HCT116 (cell line): Measurements from ENCODE around the gene CES3. TPM values are rescaled to one million over a fixed set of nuclear protein-coding genes. Genes with fewer than 3 reads are reported as not detected.

ENCODE experiments used
- ATAC-seq: fragments of 200-7000 bp; cut with Tn5 transposase; 2 replicates; pipeline ENCODE4 v1.9.1; 2020; ENCODE audit warnings: mild to moderate bottlenecking, moderate library complexity
- BruUV-seq: library from RNA; stranded (reverse); fragments of 400-500 nt; replicated peaks from 2 replicates; lab custom pipeline; 2021; lab: Mats Ljungman, UMichigan
- CTCF ChIA-PET: fragments of 300-600 bp; sonication (Branson Sonifier 250); formaldehyde crosslinking; loops from one replicate; lab custom pipeline; 2021; ENCODE audit warnings: antibody characterized with exemption; lab: Charles Lee
- POLR2A ChIA-PET: fragments of 300-600, 350-600 bp; sonication (Branson Sonifier 250); formaldehyde crosslinking; loops from one replicate; lab custom pipeline; 2021; ENCODE audit warnings: antibody characterized with exemption; lab: Charles Lee
- RAD21 ChIA-PET, 2 experiments: fragments of 300-600 bp; sonication (Branson Sonifier 250); formaldehyde crosslinking; loops; one replicate each; lab custom pipeline; 2023; ENCODE audit warnings: low total read pairs in 2 of 2; ENCODE audit not compliant: uncharacterized antibody in 2 of 2, unreplicated experiment in 2 of 2, low non-redundant PET in 1 of 2; lab: Charles Lee
- DNase-seq: peaks from one replicate; pipeline ENCODE4 v3.0.0-alpha.2; 2010; ENCODE audit warnings: low read depth, low spot score
- H2AFZ ChIP-seq: fragments of 200-600 bp; shearing (Covaris generic), sonication (generic); 2 replicates; pipeline ENCODE4 v1.6.1; 2017; ENCODE audit warnings: low read depth, mixed run types, mixed read lengths, antibody characterized with exemption, low read length; ENCODE audit not compliant: poor library complexity, severe bottlenecking
- H3K27ac ChIP-seq: 2 replicates; pipeline ENCODE4 v1.5.1; 2012; ENCODE audit warnings: low read depth, low read length
- H3K27me3 ChIP-seq: fragments of 200-600 bp; sonication (generic); 2 replicates; pipeline ENCODE4 v1.6.1; 2016; ENCODE audit warnings: mixed run types, low read length, mixed read lengths; ENCODE audit not compliant: insufficient read depth
- H3K36me3 ChIP-seq, 2 experiments: fragments of 200-500 bp in 1 of 2; fragments of 200-600 bp in 1 of 2; sonication (Bioruptor generic) in 1 of 2; sonication (generic) in 1 of 2; 2 replicates each; pipeline versions ENCODE4 v1.5.1 to v1.6.1; 2014 to 2016; ENCODE audit warnings: low read length in 2 of 2, inconsistent platforms in 1 of 2, mixed read lengths in 1 of 2, mixed run types in 1 of 2; ENCODE audit not compliant: insufficient read depth in 2 of 2, control insufficient read depth in 1 of 2
- H3K4me1 ChIP-seq, 2 experiments: fragments of 200-600 bp in 1 of 2; sonication (generic) in 1 of 2; 2 replicates each; pipeline versions ENCODE4 v1.5.1 to v1.6.1; 2012 to 2017; ENCODE audit warnings: low read length in 2 of 2, inconsistent platforms in 1 of 2, mild to moderate bottlenecking in 1 of 2, mixed read lengths in 1 of 2, mixed run types in 1 of 2, moderate library complexity in 1 of 2; ENCODE audit not compliant: insufficient read depth in 2 of 2, control insufficient read depth in 1 of 2
- H3K4me2 ChIP-seq: fragments of 200-600 bp; sonication (generic); 2 replicates; pipeline ENCODE4 v1.6.1; 2017; ENCODE audit warnings: mixed run types, low read length, mixed read lengths
- H3K4me3 ChIP-seq, 2 experiments: fragments of 200-600 bp in 1 of 2; sonication (generic) in 1 of 2; replicated peaks in 1 of 2; 2 replicates each; pipeline ENCODE4 v1.5.1; 2011 to 2016; ENCODE audit warnings: low read length in 2 of 2, control low read depth in 1 of 2, low read depth in 1 of 2, mild to moderate bottlenecking in 1 of 2, mixed read lengths in 1 of 2, mixed run types in 1 of 2
- H3K79me2 ChIP-seq: fragments of 200-600 bp; sonication (generic); 2 replicates; pipeline ENCODE4 v1.6.1; 2017; ENCODE audit warnings: mild to moderate bottlenecking, mixed run types, low read length, moderate library complexity, mixed read lengths; ENCODE audit not compliant: insufficient read depth
- H3K9ac ChIP-seq: fragments of 200-600 bp; sonication (generic); 2 replicates; pipeline ENCODE4 v1.6.1; 2016; ENCODE audit warnings: low read length, mixed read lengths
- H3K9me2 ChIP-seq: fragments of 200-600 bp; sonication (generic), shearing (Covaris generic); 2 replicates; pipeline ENCODE4 v1.6.1; 2017; ENCODE audit warnings: mixed run types, mild to moderate bottlenecking, moderate library complexity; ENCODE audit not compliant: insufficient read depth
- H3K9me3 ChIP-seq, 2 experiments: fragments of 200-500 bp in 1 of 2; fragments of 200-600 bp in 1 of 2; sonication (Bioruptor generic) in 1 of 2; sonication (generic) in 1 of 2; 2 replicates each; pipeline ENCODE4 v1.6.1; 2014 to 2017; ENCODE audit warnings: low read length in 2 of 2, mixed read lengths in 2 of 2, inconsistent platforms in 1 of 2, low read depth in 1 of 2, mild to moderate bottlenecking in 1 of 2, mixed run types in 1 of 2, moderate library complexity in 1 of 2; ENCODE audit not compliant: control insufficient read depth in 1 of 2, insufficient read depth in 1 of 2
- H4K20me1 ChIP-seq: fragments of 200-600 bp; sonication (generic), shearing (Covaris generic); 2 replicates; pipeline ENCODE4 v1.6.1; 2017; ENCODE audit warnings: mixed run types, mild to moderate bottlenecking, moderate library complexity; ENCODE audit not compliant: insufficient read depth
- ELF1 ChIP-seq: IDR thresholded peaks from 2 replicates; pipeline ENCODE4 v1.6.1; 2012; ENCODE audit warnings: low read depth, borderline replicate concordance
- EZH2 ChIP-seq: fragments of 200-600 bp; sonication (generic); IDR thresholded peaks from 2 replicates; pipeline ENCODE4 v1.6.1; 2017; ENCODE audit warnings: antibody characterized with exemption, mixed run types
- FOSL1 ChIP-seq: IDR thresholded peaks from 2 replicates; pipeline ENCODE4 v1.6.1; 2012; ENCODE audit warnings: low read depth
- JUND ChIP-seq: IDR thresholded peaks from 2 replicates; pipeline ENCODE4 v1.6.1; 2012
- POLR2A ChIP-seq: IDR thresholded peaks from 2 replicates; pipeline ENCODE4 v1.7.0; 2011; ENCODE audit warnings: borderline replicate concordance; ENCODE audit not compliant: insufficient read depth, insufficient read length; ENCODE audit errors: extremely low read depth
- POLR2AphosphoS5 ChIP-seq: IDR thresholded peaks from 2 replicates; pipeline ENCODE4 v1.6.1; 2011; ENCODE audit warnings: mild to moderate bottlenecking, low read depth, low read length, moderate library complexity
- RAD21 ChIP-seq: IDR thresholded peaks from 2 replicates; pipeline ENCODE4 v1.6.1; 2012; ENCODE audit warnings: low read depth, mild to moderate bottlenecking
- SIN3A ChIP-seq: IDR thresholded peaks from 2 replicates; pipeline ENCODE4 v1.6.1; 2012; ENCODE audit warnings: low read depth
- TCF7L2 ChIP-seq: IDR thresholded peaks from 2 replicates; pipeline ENCODE4 v1.7.0; 2011; ENCODE audit warnings: borderline replicate concordance, inconsistent platforms; ENCODE audit not compliant: insufficient read depth, insufficient read length; ENCODE audit errors: extremely low read depth
- YY1 ChIP-seq: IDR thresholded peaks from 2 replicates; pipeline ENCODE4 v1.6.1; 2011; ENCODE audit warnings: low read length, low read depth, moderate library complexity, mild to moderate bottlenecking; ENCODE audit not compliant: insufficient replicate concordance; ENCODE audit errors: extremely low read depth
- ZBTB33 ChIP-seq: IDR thresholded peaks from 2 replicates; pipeline ENCODE4 v1.6.1; 2011; ENCODE audit warnings: mild to moderate bottlenecking, low read length, moderate library complexity; ENCODE audit not compliant: insufficient replicate concordance; ENCODE audit errors: extremely low read depth
- ZFX ChIP-seq: fragments of 450-650 bp; IDR thresholded peaks from 2 replicates; pipeline ENCODE4 v1.6.1; 2017
- intact Hi-C: fragments of 100-400 bp; cut with micrococcal nuclease; formaldehyde crosslinking; loops from 2 replicates; pipeline ENCODE4 v1.10.0; 2022
- total RNA-seq: library from RNA; stranded (reverse); gene quantifications from one replicate; pipeline ENCODE4 v1.2.1, GENCODE V29; 2021; ENCODE audit not compliant: unreplicated experiment
- TF ChIP-seq, protein P1 (sequence below), 3 experiments: fragments of 200-600 bp in 1 of 3; sonication (generic) in 1 of 3; IDR thresholded peaks in 2 of 3; conservative IDR thresholded peaks in 1 of 3; 2 replicates each; pipeline ENCODE4 v1.5.1; 2012 to 2017; ENCODE audit warnings: low read depth in 2 of 3, low read length in 2 of 3, antibody characterized with exemption in 1 of 3, borderline replicate concordance in 1 of 3, control low read depth in 1 of 3, mild to moderate bottlenecking in 1 of 3, mixed read lengths in 1 of 3, mixed run types in 1 of 3, moderate library complexity in 1 of 3; ENCODE audit not compliant: insufficient read depth in 1 of 3
- TF ChIP-seq, protein P2 (sequence below): IDR thresholded peaks from 2 replicates; pipeline ENCODE4 v1.6.1; 2012; ENCODE audit warnings: low read depth

Gene CES3
- total RNA-seq, 1 experiment from 2014 or later = 10.8 TPM

DNA sequence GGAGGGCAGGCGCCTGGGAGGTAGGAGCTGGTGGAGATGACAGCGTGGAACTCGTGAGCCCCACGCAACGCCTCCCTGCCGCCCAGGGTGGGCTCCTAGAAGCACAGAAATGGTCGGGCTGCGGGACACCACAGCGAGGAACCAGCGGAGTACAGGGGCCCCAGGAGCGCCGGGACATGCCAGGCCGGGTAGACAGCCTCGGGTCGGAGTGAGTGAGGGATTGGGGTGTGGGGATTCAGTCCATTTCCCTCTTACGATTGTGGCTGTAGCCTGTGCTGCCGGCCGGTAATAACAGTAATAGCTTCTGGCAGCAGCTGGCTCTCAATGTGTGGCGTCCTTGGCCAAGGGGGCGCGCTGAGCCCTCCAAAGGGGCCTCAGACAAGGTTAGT, 12.2 kb upstream of the CES3 start:
- Histone ChIP-seq H3K4me1 (peaks cover 9 to 16% of the 10 kb centered on the region in 2 experiments; a peak in 3 of 4 replicates), H3K9me2 (no peaks in the 10 kb centered on the region), H3K9me3 (peaks cover 0 to 6% of the 10 kb centered on the region in 2 experiments; a peak in 1 of 4 replicates), H3K79me2 (no peaks in the 10 kb centered on the region), H3K9ac (no peak overlapping the region), H3K27ac (no peak overlapping the region), H3K4me3 (no peak overlapping the region), H2AFZ (no peak overlapping the region), H4K20me1 (no peaks in the 10 kb centered on the region), H3K4me2 (no peak overlapping the region), H3K36me3 (no peaks in the 10 kb centered on the region), H3K27me3 (no peaks in the 10 kb centered on the region)
- no peak for DNase-seq
- no peak for TF ChIP-seq JUND
- TF ChIP-seq TCF7L2 = no peak
- TF ChIP-seq FOSL1 = no peak
- no peak for TF ChIP-seq ZBTB33
- intact Hi-C loops = no loop called here
- ChIA-PET CTCF (no interaction called here), POLR2A (no interaction called here), RAD21 (no interaction called here)
- no TSS peak for BruUV-seq
- no peak for ATAC-seq

GRCh38 chr16:66949472-66949871, 11.6 kb upstream of the CES3 start:
- Histone ChIP-seq H4K20me1 (no peaks in the 10 kb centered on the region), H2AFZ (no peak overlapping the region), H3K79me2 (no peaks in the 10 kb centered on the region), H3K9me3 (peaks cover 0 to 6% of the 10 kb centered on the region in 2 experiments; a peak in 1 of 4 replicates), H3K27me3 (no peaks in the 10 kb centered on the region), H3K4me3 (no peak overlapping the region), H3K36me3 (no peaks in the 10 kb centered on the region), H3K4me1 (peaks cover 11 to 18% of the 10 kb centered on the region in 2 experiments; a peak in 3 of 4 replicates), H3K9ac (no peak overlapping the region), H3K9me2 (no peaks in the 10 kb centered on the region), H3K27ac (no peak overlapping the region), H3K4me2 (no peak overlapping the region)
- ATAC-seq (no peak), DNase-seq (no peak)
- POLR2A ChIA-PET = no interaction called here
- intact Hi-C loops = no loop called here
- CTCF ChIA-PET = interaction anchor here (1.2 kb wide), 1 partner anchor 12 kb away, joined by 3 read pairs; the partner anchor contains the start of gene CES3
- RAD21 ChIA-PET = no interaction called here
- no TSS peak for BruUV-seq
- TF ChIP-seq YY1 (no peak), SIN3A (no peak), EZH2 (no peak), POLR2A (no peak), POLR2AphosphoS5 (no peak), ZFX (no peak), ELF1 (no peak), RAD21 (no peak)
- TF ChIP-seq, protein P1, sequence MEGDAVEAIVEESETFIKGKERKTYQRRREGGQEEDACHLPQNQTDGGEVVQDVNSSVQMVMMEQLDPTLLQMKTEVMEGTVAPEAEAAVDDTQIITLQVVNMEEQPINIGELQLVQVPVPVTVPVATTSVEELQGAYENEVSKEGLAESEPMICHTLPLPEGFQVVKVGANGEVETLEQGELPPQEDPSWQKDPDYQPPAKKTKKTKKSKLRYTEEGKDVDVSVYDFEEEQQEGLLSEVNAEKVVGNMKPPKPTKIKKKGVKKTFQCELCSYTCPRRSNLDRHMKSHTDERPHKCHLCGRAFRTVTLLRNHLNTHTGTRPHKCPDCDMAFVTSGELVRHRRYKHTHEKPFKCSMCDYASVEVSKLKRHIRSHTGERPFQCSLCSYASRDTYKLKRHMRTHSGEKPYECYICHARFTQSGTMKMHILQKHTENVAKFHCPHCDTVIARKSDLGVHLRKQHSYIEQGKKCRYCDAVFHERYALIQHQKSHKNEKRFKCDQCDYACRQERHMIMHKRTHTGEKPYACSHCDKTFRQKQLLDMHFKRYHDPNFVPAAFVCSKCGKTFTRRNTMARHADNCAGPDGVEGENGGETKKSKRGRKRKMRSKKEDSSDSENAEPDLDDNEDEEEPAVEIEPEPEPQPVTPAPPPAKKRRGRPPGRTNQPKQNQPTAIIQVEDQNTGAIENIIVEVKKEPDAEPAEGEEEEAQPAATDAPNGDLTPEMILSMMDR (IDR thresholded peaks at IDR 0.05 in 2 of 3, conservative IDR thresholded peaks at IDR 0.05 in 1 of 3; ENCODE audit: borderline replicate concordance in 1 of 3, insufficient read depth in 1 of 3, low read depth in 2 of 3, low read length in 2 of 3) = no peak
- TF ChIP-seq, protein P2, sequence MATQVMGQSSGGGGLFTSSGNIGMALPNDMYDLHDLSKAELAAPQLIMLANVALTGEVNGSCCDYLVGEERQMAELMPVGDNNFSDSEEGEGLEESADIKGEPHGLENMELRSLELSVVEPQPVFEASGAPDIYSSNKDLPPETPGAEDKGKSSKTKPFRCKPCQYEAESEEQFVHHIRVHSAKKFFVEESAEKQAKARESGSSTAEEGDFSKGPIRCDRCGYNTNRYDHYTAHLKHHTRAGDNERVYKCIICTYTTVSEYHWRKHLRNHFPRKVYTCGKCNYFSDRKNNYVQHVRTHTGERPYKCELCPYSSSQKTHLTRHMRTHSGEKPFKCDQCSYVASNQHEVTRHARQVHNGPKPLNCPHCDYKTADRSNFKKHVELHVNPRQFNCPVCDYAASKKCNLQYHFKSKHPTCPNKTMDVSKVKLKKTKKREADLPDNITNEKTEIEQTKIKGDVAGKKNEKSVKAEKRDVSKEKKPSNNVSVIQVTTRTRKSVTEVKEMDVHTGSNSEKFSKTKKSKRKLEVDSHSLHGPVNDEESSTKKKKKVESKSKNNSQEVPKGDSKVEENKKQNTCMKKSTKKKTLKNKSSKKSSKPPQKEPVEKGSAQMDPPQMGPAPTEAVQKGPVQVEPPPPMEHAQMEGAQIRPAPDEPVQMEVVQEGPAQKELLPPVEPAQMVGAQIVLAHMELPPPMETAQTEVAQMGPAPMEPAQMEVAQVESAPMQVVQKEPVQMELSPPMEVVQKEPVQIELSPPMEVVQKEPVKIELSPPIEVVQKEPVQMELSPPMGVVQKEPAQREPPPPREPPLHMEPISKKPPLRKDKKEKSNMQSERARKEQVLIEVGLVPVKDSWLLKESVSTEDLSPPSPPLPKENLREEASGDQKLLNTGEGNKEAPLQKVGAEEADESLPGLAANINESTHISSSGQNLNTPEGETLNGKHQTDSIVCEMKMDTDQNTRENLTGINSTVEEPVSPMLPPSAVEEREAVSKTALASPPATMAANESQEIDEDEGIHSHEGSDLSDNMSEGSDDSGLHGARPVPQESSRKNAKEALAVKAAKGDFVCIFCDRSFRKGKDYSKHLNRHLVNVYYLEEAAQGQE = no peak
